HepG2 (cell line): ENCODE results near the gene THEM4. TPM values are rescaled to one million over a fixed set of nuclear protein-coding genes. Genes with fewer than 3 reads are reported as not detected.

Experiments used
- ATAC-seq: fragments of 200-7000 bp; cut with Tn5 transposase; 3 replicates; pipeline ENCODE4 v1.9.1; 2020; ENCODE audit warnings: mild to moderate bottlenecking, moderate library complexity
- BruUV-seq: library from RNA; stranded (reverse); fragments of 400-500 nt; replicated peaks from 2 replicates; lab custom pipeline; 2021; lab: Mats Ljungman, UMichigan
- CTCF ChIA-PET: fragments of 300-600 bp; formaldehyde crosslinking; extraction: SDS; loops from one replicate; lab custom pipeline; 2021; ENCODE audit warnings: low total read pairs, inconsistent platforms, low intra/inter-chr PET ratio; lab: Yijun Ruan, JAX
- POLR2A ChIA-PET: fragments of 350-600 bp; sonication (Branson Sonifier 250); formaldehyde crosslinking; loops from one replicate; lab custom pipeline; 2020; ENCODE audit warnings: antibody characterized with exemption, inconsistent platforms; lab: Yijun Ruan, JAX
- DNase-seq: peaks from one replicate; pipeline ENCODE4 v3.0.0-alpha.2; 2015; ENCODE audit warnings: low spot score
- FAIRE-seq: peaks from 3 replicates; lab custom pipeline; 2011; peaks lifted over from hg19 to GRCh38; lab: Jason Lieb, UNC
- H2AFZ ChIP-seq: one replicate; pipeline ENCODE4 v1.6.1; 2011; ENCODE audit warnings: low read length, inconsistent platforms
- H3K27ac ChIP-seq: fragments of 300-600 bp; 3 replicates; pipeline ENCODE4 v1.8.0; 2011; ENCODE audit warnings: mixed run types, mild to moderate bottlenecking, mixed read lengths, low read length, inconsistent platforms; ENCODE audit not compliant: insufficient read depth; ENCODE audit errors: extremely low read length
- H3K27me3 ChIP-seq, 2 experiments: fragments of 200-600 bp in 1 of 2; 2 replicates in 1 of 2; 3 replicates in 1 of 2; pipeline versions ENCODE4 v1.6.0 to v1.8.0; 2011; ENCODE audit warnings: low read length in 2 of 2, mild to moderate bottlenecking in 2 of 2, moderate library complexity in 2 of 2, inconsistent platforms in 1 of 2; ENCODE audit not compliant: insufficient read depth in 2 of 2, control insufficient read depth in 1 of 2
- H3K36me3 ChIP-seq, 2 experiments: fragments of 200-600 bp in 1 of 2; replicated peaks in 1 of 2; 2 replicates in 1 of 2; 3 replicates in 1 of 2; pipeline versions ENCODE4 v1.5.1 to v1.8.0; 2011; ENCODE audit warnings: low read length in 2 of 2, inconsistent platforms in 1 of 2; ENCODE audit not compliant: insufficient read depth in 2 of 2, control insufficient read depth in 1 of 2
- H3K4me1 ChIP-seq: 2 replicates; pipeline ENCODE4 v1.5.1; 2012; ENCODE audit warnings: low read length, inconsistent platforms; ENCODE audit not compliant: insufficient read depth
- H3K4me2 ChIP-seq: 2 replicates; pipeline ENCODE4 v1.6.0; 2011; ENCODE audit warnings: low read depth, low read length, inconsistent platforms
- H3K4me3 ChIP-seq, 3 experiments: fragments of 200-600 bp in 1 of 3; sonication (generic), shearing (Covaris generic) in 1 of 3; replicated peaks in 1 of 3; 2 replicates each; pipeline ENCODE4 v1.5.1; 2011 to 2016; ENCODE audit warnings: low read length in 3 of 3, inconsistent platforms in 2 of 3, low read depth in 2 of 3, mild to moderate bottlenecking in 2 of 3, control low read depth in 1 of 3, mixed read lengths in 1 of 3; ENCODE audit not compliant: insufficient read depth in 1 of 3
- H3K79me2 ChIP-seq: one replicate; pipeline ENCODE4 v1.6.1; 2011; ENCODE audit warnings: low read length, inconsistent platforms; ENCODE audit not compliant: insufficient read depth
- H3K9ac ChIP-seq: 2 replicates; pipeline ENCODE4 v1.6.0; 2011; ENCODE audit warnings: mild to moderate bottlenecking, low read depth, low read length, inconsistent platforms; ENCODE audit not compliant: insufficient read depth
- H3K9me3 ChIP-seq: 2 replicates; pipeline ENCODE4 v1.5.1; 2012; ENCODE audit warnings: mild to moderate bottlenecking, low read length
- H4K20me1 ChIP-seq: 2 replicates; pipeline ENCODE4 v1.6.0; 2011; ENCODE audit warnings: inconsistent platforms, mild to moderate bottlenecking, low read length, moderate library complexity; ENCODE audit not compliant: insufficient read depth
- BRF2 ChIP-seq: sonication (generic); formaldehyde crosslinking; IDR thresholded peaks from 2 replicates; pipeline ENCODE4 v1.8.1; 2022; ENCODE audit warnings: mild to moderate bottlenecking, missing genetic modification reagents
- CCDC6 ChIP-seq: sonication (generic); formaldehyde crosslinking; IDR thresholded peaks from 2 replicates; pipeline ENCODE4 v1.8.1; 2022; ENCODE audit warnings: mild to moderate bottlenecking, missing genetic modification reagents, moderate library complexity
- CREM ChIP-seq, 2 experiments: sonication (generic) in 1 of 2; formaldehyde crosslinking in 1 of 2; IDR thresholded peaks; 2 replicates each; pipeline versions ENCODE4 v1.4.0 to v1.6.1; 2016 to 2020; ENCODE audit warnings: antibody characterized with exemption in 1 of 2, mild to moderate bottlenecking in 1 of 2, missing genetic modification reagents in 1 of 2
- FOXP4 ChIP-seq: sonication (generic); formaldehyde crosslinking; IDR thresholded peaks from 2 replicates; pipeline ENCODE4 v1.4.0; 2020; ENCODE audit warnings: missing genetic modification reagents
- MAFF ChIP-seq: IDR thresholded peaks from 2 replicates; pipeline ENCODE4 v1.6.1; 2011; ENCODE audit warnings: low read depth, low read length, improper control_type of control experiment
- MAFK ChIP-seq, 2 experiments: IDR thresholded peaks in 1 of 2; conservative IDR thresholded peaks in 1 of 2; 2 replicates each; pipeline ENCODE4 v1.6.1; 2011; ENCODE audit warnings: improper control_type of control experiment in 2 of 2, low read length in 2 of 2
- REXO4 ChIP-seq: sonication (generic); formaldehyde crosslinking; IDR thresholded peaks from 2 replicates; pipeline ENCODE4 v1.8.0; 2022; ENCODE audit warnings: missing genetic modification reagents, mild to moderate bottlenecking, borderline replicate concordance
- SMAD1 ChIP-seq: sonication (generic); formaldehyde crosslinking; IDR thresholded peaks from 2 replicates; pipeline ENCODE4 v1.4.0; 2020; ENCODE audit warnings: missing genetic modification reagents, low read depth, mild to moderate bottlenecking, borderline replicate concordance
- TRAFD1 ChIP-seq: sonication (generic); formaldehyde crosslinking; IDR thresholded peaks from 2 replicates; pipeline ENCODE4 v1.5.1; 2020; ENCODE audit warnings: missing genetic modification reagents, mild to moderate bottlenecking, borderline replicate concordance
- ZBTB1 ChIP-seq: sonication (generic); formaldehyde crosslinking; IDR thresholded peaks from 2 replicates; pipeline ENCODE4 v1.4.0; 2020; ENCODE audit warnings: missing genetic modification reagents, borderline replicate concordance
- ZNF543 ChIP-seq: sonication (generic); formaldehyde crosslinking; IDR thresholded peaks from 2 replicates; pipeline ENCODE4 v1.4.0; 2020; ENCODE audit warnings: mild to moderate bottlenecking, missing genetic modification reagents
- ZNF788 ChIP-seq: sonication (generic); formaldehyde crosslinking; IDR thresholded peaks from 2 replicates; pipeline ENCODE4 v1.5.0; 2020; ENCODE audit warnings: mild to moderate bottlenecking, missing genetic modification reagents, borderline replicate concordance
- WGBS: methylation state at CpG from one replicate; pipeline ENCODE4 v1.1.6; 2017; ENCODE audit warnings: low lambda C conversion rate; 5-methylcytosine and 5-hydroxymethylcytosine counted together
- in situ Hi-C: cut with HindIII; loops from 2 replicates; pipeline ENCODE4 v1.10.0; 2017; ENCODE audit warnings: low pct_unique_long_range_greater_than_20kb; ENCODE audit not compliant: extremely low pct_ligation_motif_present
- intact Hi-C: fragments of 100-400 bp; cut with micrococcal nuclease; formaldehyde crosslinking; loops from one replicate; pipeline ENCODE4 v1.10.0; 2022; ENCODE audit not compliant: unreplicated experiment
- polyA plus RNA-seq, 8 experiments: library from polyadenylated mRNA; depleted of rRNA in 3 of 8; stranded (reverse) in 7 of 8; unstranded in 1 of 8; fragments of >200 nt; fragmentation: Illumina TruSeq in 4 of 8; extraction: Trizol in 4 of 8; gene quantifications; 2 replicates each; pipeline versions ENCODE4 v1.2.1 to v1.2.3, GENCODE V29; 2011 to 2016; ENCODE audit warnings: low read depth in 4 of 8, missing spikeins in 1 of 8, mixed read lengths in 1 of 8; ENCODE audit not compliant: insufficient read depth in 1 of 8
- total RNA-seq, 5 experiments: library from RNA; depleted of rRNA; stranded (reverse); fragments of >200 nt; fragmentation: Illumina TruSeq; extraction: Trizol; gene quantifications; 2 replicates each; pipeline ENCODE4 v1.2.3, GENCODE V29; 2016; ENCODE audit warnings: low read depth in 1 of 5

Gene THEM4
- total and polyA plus RNA-seq, 2 of the 13 experiments (the other 11 are each of a cell fraction or from before 2014, with no cell fraction given), result 10.9 to 13.9 TPM

GRCh38 chr1:151915061-151915686 is 5.9 kb upstream of the THEM4 start (continued):
- TF ChIP-seq TRAFD1 (CRISPR knock-in tag), result no peak
- TF ChIP-seq FOXP4 (CRISPR knock-in tag), result no peak
- no peak for TF ChIP-seq REXO4
- no peak for TF ChIP-seq BRF2 (CRISPR knock-in tag)
- TF ChIP-seq ZNF543 (CRISPR knock-in tag), result no peak
- no peak for TF ChIP-seq ZBTB1 (CRISPR knock-in tag)

GRCh38 chr1:151914076-151914475 is 4.8 kb upstream of the THEM4 start:
- BruUV-seq, result no TSS peak
- Histone ChIP-seq H4K20me1 (no peaks in the 10 kb centered on the region), H2AFZ (no peak overlapping the region), H3K4me1 (peaks cover 10% of the 10 kb centered on the region; the same call in 1 of the 2 replicates), H3K27me3 (no peaks in the 10 kb centered on the region), H3K9ac (no peak overlapping the region), H3K36me3 (no peaks in the 10 kb centered on the region), H3K4me3 (no peak overlapping the region), H3K4me2 (no peak overlapping the region), H3K27ac (no peak overlapping the region), H3K79me2 (no peaks in the 10 kb centered on the region), H3K9me3 (no peaks in the 10 kb centered on the region)
- 48% methylated on average over 2 of the region's 2 CpGs for whole genome bisulfite sequencing
- ATAC-seq (no peak), DNase-seq (no peak), FAIRE-seq (no peak)
- intact Hi-C loops (no loop called here), in situ Hi-C loops (no loop called here)
- TF ChIP-seq MAFK (conservative IDR thresholded peaks at IDR 0.05 in 1 of 2, IDR thresholded peaks at IDR 0.05 in 1 of 2; ENCODE audit: low read length in 2 of 2) (peak; percentile 31 to 65; a peak in 3 of 4 replicates), CCDC6 (CRISPR knock-in tag) (no peak), SMAD1 (CRISPR knock-in tag) (no peak), ZNF788 (CRISPR knock-in tag) (no peak), CREM (IDR thresholded peaks at IDR 0.05) (no peak), CREM (CRISPR knock-in tag; IDR thresholded peaks at IDR 0.05) (no peak), MAFF (0 out of 2 replicates have a peak, but pooled peaks have one; percentile 37)
- ChIA-PET POLR2A (no interaction called here), CTCF (no interaction called here)
